ENCODE results near the gene SNAP29.
"Not testable (repeated sequence)": the region's sequence is repeated elsewhere in the genome, so short reads cannot be mapped to it uniquely, and the experiment has no call there.

Gene SNAP29

DNA sequence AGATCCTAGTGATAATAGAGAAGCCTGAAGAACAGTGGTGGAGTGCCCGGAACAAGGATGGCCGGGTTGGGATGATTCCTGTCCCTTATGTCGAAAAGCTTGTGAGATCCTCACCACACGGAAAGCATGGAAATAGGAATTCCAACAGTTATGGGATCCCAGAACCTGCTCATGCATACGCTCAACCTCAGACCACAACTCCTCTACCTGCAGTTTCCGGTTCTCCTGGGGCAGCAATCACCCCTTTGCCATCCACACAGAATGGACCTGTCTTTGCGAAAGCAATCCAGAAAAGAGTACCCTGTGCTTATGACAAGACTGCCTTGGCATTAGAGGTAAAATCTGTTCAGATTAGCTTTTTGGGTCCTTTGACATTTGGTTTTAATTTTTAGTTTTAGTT lies 75.1 kb downstream of the SNAP29 start:
- Histone ChIP-seq H3K4me3 (ENCODE audit: low read depth, low read length) (no peak overlapping the region), H3K36me3 (ENCODE audit: control insufficient read depth in 2 of 2, insufficient read depth in 1 of 2, low read length in 2 of 2) (peaks cover 11 to 48% of the 10 kb centered on the region in 2 experiments; a peak in 2 of 3 replicates), H3K27ac (ENCODE audit: extremely low read depth, low read depth, low read length) (no peak overlapping the region), H3K9me3 (ENCODE audit: control insufficient read depth, insufficient read depth, low read depth, low read length) (no peaks in the 10 kb centered on the region), H3K4me1 (ENCODE audit: control insufficient read depth, insufficient read depth, low read length) (peaks cover 2% of the 10 kb centered on the region; the same call in 1 of the 2 replicates)
- TF ChIP-seq ZNF768 (tag by site-specific recombination; IDR thresholded peaks at IDR 0.05) (no peak), REPIN1 (tag by site-specific recombination; IDR thresholded peaks at IDR 0.05; ENCODE audit: low read depth) (no peak)
- TF ChIP-seq, protein P1, sequence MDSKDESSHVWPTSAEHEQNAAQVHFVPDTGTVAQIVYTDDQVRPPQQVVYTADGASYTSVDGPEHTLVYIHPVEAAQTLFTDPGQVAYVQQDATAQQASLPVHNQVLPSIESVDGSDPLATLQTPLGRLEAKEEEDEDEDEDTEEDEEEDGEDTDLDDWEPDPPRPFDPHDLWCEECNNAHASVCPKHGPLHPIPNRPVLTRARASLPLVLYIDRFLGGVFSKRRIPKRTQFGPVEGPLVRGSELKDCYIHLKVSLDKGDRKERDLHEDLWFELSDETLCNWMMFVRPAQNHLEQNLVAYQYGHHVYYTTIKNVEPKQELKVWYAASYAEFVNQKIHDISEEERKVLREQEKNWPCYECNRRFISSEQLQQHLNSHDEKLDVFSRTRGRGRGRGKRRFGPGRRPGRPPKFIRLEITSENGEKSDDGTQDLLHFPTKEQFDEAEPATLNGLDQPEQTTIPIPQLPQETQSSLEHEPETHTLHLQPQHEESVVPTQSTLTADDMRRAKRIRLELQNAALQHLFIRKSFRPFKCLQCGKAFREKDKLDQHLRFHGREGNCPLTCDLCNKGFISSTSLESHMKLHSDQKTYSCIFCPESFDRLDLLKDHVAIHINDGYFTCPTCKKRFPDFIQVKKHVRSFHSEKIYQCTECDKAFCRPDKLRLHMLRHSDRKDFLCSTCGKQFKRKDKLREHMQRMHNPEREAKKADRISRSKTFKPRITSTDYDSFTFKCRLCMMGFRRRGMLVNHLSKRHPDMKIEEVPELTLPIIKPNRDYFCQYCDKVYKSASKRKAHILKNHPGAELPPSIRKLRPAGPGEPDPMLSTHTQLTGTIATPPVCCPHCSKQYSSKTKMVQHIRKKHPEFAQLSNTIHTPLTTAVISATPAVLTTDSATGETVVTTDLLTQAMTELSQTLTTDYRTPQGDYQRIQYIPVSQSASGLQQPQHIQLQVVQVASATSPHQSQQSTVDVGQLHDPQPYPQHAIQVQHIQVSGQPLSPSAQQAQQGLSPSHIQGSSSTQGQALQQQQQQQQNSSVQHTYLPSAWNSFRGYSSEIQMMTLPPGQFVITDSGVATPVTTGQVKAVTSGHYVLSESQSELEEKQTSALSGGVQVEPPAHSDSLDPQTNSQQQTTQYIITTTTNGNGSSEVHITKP (tag by site-specific recombination; IDR thresholded peaks at IDR 0.05), result peak; percentile 83
- ChIA-PET POLR2A (no interaction called here), CTCF (interaction anchor here (1.6 to 1.7 kb wide), 2 partner anchors 22 to 175 kb away, joined by 4 to 5 read pairs; no protein-coding TSS in a partner anchor)

DNA sequence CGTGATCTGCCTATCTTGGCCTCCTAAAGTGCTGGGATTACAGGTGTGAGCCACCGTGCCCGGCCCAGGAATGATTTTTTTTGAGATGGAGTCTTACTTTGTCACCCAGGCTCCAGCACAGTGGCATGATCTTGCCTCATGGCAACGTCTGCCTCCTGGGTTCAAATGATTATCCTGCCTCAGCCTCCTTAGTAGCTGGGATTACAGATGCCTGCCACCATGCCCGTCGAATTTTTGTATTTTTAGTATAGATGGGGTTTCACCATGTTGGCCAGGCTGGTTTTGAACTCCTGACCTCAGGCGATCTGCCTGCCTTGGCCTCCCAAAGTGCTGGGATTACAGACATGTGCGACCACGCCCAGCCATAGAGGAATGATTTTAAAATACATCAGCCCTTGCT lies 76.2 kb downstream of the SNAP29 start:
- H3K36me3 ChIP-seq (ENCODE audit: control insufficient read depth in 2 of 2, insufficient read depth in 1 of 2, low read length in 2 of 2), result peaks cover 11 to 49% of the 10 kb centered on the region in 2 experiments; a peak in 2 of 3 replicates
- ChIA-PET CTCF (interaction anchor here (1.6 kb wide), 1 partner anchor 21 kb away, joined by 4 read pairs; no protein-coding TSS in a partner anchor), POLR2A (interaction anchor here (0.7 kb wide), 1 partner anchor 14 kb away, joined by 3 read pairs; no protein-coding TSS in a partner anchor)
- H3K4me3 ChIP-seq (ENCODE audit: low read depth, low read length); H3K9me3 ChIP-seq (ENCODE audit: control insufficient read depth, insufficient read depth, low read depth, low read length); H3K4me1 ChIP-seq (ENCODE audit: control insufficient read depth, insufficient read depth, low read length); H3K27ac ChIP-seq (ENCODE audit: extremely low read depth, low read depth, low read length): not testable (repeated sequence)

DNA sequence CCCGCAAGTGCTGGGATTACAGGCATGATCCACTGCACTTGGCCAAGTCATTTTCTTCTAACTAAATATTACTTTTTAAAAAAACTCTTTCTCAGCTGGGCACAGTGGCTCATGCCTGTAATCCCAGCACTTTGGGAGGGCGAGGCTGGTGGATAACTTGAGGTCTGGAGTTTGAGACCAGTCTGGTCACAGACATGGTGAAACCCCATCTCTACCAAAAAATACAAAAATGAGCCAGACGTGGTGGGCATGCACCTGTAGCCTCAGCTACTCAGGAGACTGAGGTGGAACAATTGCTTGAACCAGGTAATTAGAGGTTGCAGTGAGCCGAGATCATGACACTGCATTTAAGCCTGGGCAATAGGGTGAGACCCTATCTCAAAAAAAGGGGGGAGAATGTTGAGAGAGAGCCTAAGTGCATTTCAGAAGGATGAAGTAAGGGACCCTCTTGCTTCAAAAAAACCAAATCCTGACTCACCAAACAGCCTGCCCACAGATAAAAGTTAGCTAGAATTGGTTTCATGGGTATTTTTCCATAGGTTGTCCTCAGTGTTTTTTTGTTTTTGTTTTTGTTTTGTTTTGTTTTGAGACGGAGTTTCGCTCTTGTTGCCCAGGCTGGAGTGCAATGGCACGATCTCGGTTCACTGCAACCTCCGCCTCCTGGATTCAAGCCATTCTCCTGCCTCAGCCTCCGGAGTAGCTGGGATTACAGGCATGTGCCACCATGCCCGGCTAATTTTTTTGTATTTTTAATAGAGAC lies 77.2 kb downstream of the SNAP29 start:
- H3K27ac ChIP-seq (ENCODE audit: extremely low read depth, low read depth, low read length); H3K9me3 ChIP-seq (ENCODE audit: control insufficient read depth, insufficient read depth, low read depth, low read length); H3K4me1 ChIP-seq (ENCODE audit: control insufficient read depth, insufficient read depth, low read length); H3K4me3 ChIP-seq (ENCODE audit: low read depth, low read length): not testable (repeated sequence)
- TF ChIP-seq SCRT2 (tag by site-specific recombination; IDR thresholded peaks at IDR 0.05) (0 out of 2 replicates have a peak, but pooled peaks have one; percentile 25), ZNF394 (tag by site-specific recombination; IDR thresholded peaks at IDR 0.05; ENCODE audit: borderline replicate concordance) (peak; percentile 35; the same call in 1 of the 2 replicates)
- ChIA-PET CTCF (interaction anchor here (0.6 to 0.9 kb wide), 3 partner anchors 13 to 706 kb away, joined by 3 to 4 read pairs (median 3); partner anchors contain the start of gene SDF2L1), POLR2A (interaction anchor here (0.7 to 2.5 kb wide), 2 partner anchors 15 to 46 kb away, joined by 3 to 10 read pairs; partner anchors contain the start of gene LZTR1)
- H3K36me3 ChIP-seq (ENCODE audit: control insufficient read depth in 2 of 2, insufficient read depth in 1 of 2, low read length in 2 of 2), result peaks cover 11 to 51% of the 10 kb centered on the region in 2 experiments; a peak in 2 of 3 replicates

DNA sequence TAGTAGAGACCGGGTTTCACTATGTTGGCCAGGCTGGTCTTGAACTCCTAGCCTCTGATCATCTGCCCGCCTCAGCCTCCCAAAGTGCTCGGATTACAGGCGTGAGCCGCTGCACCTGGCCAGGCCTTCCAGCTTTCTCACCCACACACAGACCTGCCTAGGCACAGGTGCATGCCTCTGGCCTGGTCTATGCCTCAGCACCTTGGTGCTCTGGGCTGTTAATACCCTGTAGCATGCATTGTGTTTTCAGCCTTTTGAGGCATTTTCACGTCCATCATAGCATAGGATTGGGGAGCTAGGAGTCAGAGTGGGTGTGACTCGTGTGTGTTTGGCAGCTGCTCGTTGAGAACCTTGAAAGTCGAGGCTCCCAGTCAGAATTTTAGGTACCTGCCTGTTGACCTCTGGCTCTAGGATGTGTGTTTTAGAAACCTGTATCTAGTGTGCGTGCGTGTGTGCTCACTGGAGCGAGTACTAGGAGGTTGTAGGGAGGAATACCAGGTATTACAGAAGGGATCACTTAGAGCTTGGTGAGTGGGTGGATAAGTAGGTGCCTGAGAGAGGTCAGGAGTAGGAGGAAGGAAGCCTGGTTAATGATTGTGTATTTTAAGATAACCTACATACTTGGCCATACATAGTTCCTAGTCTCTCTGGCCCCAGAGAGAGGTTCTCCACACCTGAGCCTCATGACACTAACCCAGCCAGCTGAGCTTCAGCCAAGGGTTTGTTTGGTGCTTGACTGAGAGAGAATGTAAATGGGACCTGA lies 78.4 kb downstream of the SNAP29 start:
- Histone ChIP-seq H3K36me3 (ENCODE audit: control insufficient read depth in 2 of 2, insufficient read depth in 1 of 2, low read length in 2 of 2) (peaks cover 11 to 49% of the 10 kb centered on the region in 2 experiments; a peak in 2 of 3 replicates), H3K27ac (ENCODE audit: extremely low read depth, low read depth, low read length) (0 out of 2 replicates have a peak overlapping the region, but pooled peaks have one; percentile 7), H3K4me3 (ENCODE audit: low read depth, low read length) (no peak overlapping the region), H3K9me3 (ENCODE audit: control insufficient read depth, insufficient read depth, low read depth, low read length) (no peaks in the 10 kb centered on the region), H3K4me1 (ENCODE audit: control insufficient read depth, insufficient read depth, low read length) (no peaks in the 10 kb centered on the region; the same call in 1 of the 2 replicates)
- peak; percentile 41; the same call in 1 of the 2 replicates for TF ChIP-seq KLF9 (tag by site-specific recombination; IDR thresholded peaks at IDR 0.05; ENCODE audit: low read depth)
- TF ChIP-seq EGR2 (tag by site-specific recombination; IDR thresholded peaks at IDR 0.05; ENCODE audit: low read depth), result peak; percentile 95
- TF ChIP-seq, protein P2, sequence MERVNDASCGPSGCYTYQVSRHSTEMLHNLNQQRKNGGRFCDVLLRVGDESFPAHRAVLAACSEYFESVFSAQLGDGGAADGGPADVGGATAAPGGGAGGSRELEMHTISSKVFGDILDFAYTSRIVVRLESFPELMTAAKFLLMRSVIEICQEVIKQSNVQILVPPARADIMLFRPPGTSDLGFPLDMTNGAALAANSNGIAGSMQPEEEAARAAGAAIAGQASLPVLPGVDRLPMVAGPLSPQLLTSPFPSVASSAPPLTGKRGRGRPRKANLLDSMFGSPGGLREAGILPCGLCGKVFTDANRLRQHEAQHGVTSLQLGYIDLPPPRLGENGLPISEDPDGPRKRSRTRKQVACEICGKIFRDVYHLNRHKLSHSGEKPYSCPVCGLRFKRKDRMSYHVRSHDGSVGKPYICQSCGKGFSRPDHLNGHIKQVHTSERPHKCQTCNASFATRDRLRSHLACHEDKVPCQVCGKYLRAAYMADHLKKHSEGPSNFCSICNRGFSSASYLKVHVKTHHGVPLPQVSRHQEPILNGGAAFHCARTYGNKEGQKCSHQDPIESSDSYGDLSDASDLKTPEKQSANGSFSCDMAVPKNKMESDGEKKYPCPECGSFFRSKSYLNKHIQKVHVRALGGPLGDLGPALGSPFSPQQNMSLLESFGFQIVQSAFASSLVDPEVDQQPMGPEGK (tag by site-specific recombination; IDR thresholded peaks at IDR 0.05), result no peak
- no peak for TF ChIP-seq ZNF529 (tag by site-specific recombination; IDR thresholded peaks at IDR 0.05; ENCODE audit: insufficient replicate concordance)
- peak; percentile 90 for TF ChIP-seq ZFHX2 (tag by site-specific recombination; conservative IDR thresholded peaks at IDR 0.05)
- TF ChIP-seq ZSCAN16 (tag by site-specific recombination; IDR thresholded peaks at IDR 0.05), result 0 out of 2 replicates have a peak, but pooled peaks have one; percentile 34
- CTCF ChIA-PET, result interaction anchor here (0.6 to 1.9 kb wide), 6 partner anchors 13 to 166 kb away, joined by 3 to 7 read pairs (median 3); no protein-coding TSS in a partner anchor
- POLR2A ChIA-PET, result interaction anchor here (0.7 to 2.5 kb wide), 3 partner anchors 13 to 45 kb away, joined by 3 to 10 read pairs (median 3); partner anchors contain the start of gene LZTR1
